HG02840 (cell line): ENCODE data around the gene TMEM182.

Experiments used
- ATAC-seq: cut with Tn5 transposase; IDR thresholded peaks from one replicate; pipeline ENCODE4 v1.9.1; 2021; ENCODE audit warnings: mild to moderate bottlenecking, moderate library complexity, moderate number of reproducible peaks; ENCODE audit not compliant: unreplicated experiment, low FRiP score

Gene TMEM182

GRCh38 chr2:102798181-102798580, 36.4 kb downstream of the TMEM182 start:
- ATAC-seq = no peak

- no peak for ATAC-seq
Observed at GRCh38 chr2:102801098-102801718, 39.4 kb downstream of the TMEM182 start.

GRCh38 chr2:102801858-102802699, 40.2 kb downstream of the TMEM182 start:
- no peak for ATAC-seq

GRCh38 chr2:102803041-102803896, 41.4 kb downstream of the TMEM182 start:
- ATAC-seq = no peak

- no peak for ATAC-seq
Observed at GRCh38 chr2:102803897-102804217, 42.0 kb downstream of the TMEM182 start.

- ATAC-seq = no peak
Observed at GRCh38 chr2:102806250-102806837, 44.5 kb downstream of the TMEM182 start.

- ATAC-seq = no peak
Observed at GRCh38 chr2:102809291-102810189, 47.7 kb downstream of the TMEM182 start.

GRCh38 chr2:102815285-102815684, 53.5 kb downstream of the TMEM182 start:
- no peak for ATAC-seq

GRCh38 chr2:102826904-102827303, 65.1 kb downstream of the TMEM182 start:
- ATAC-seq = no peak

GRCh38 chr2:102832789-102833188, 71.0 kb downstream of the TMEM182 start:
- ATAC-seq = no peak

GRCh38 chr2:102834523-102835273, 72.9 kb downstream of the TMEM182 start:
- no peak for ATAC-seq

GRCh38 chr2:102837626-102838198, 75.9 kb downstream of the TMEM182 start:
- no peak for ATAC-seq

GRCh38 chr2:102839668-102840388, 78.0 kb downstream of the TMEM182 start:
- no peak for ATAC-seq

- ATAC-seq = no peak
Observed at GRCh38 chr2:102841107-102841840, 79.4 kb downstream of the TMEM182 start.

- ATAC-seq = no peak
Observed at GRCh38 chr2:102843764-102844443, 82.1 kb downstream of the TMEM182 start.

GRCh38 chr2:102844911-102845310, 83.1 kb downstream of the TMEM182 start:
- no peak for ATAC-seq

GRCh38 chr2:102848366-102848839, 86.6 kb downstream of the TMEM182 start:
- no peak for ATAC-seq
